Mesendoderm (in vitro differentiated cells): ENCODE measurements around the gene ABTB2.

Source experiments
- DNase-seq: peaks from one replicate; pipeline ENCODE4 v3.0.0; 2013
- H2AK5ac ChIP-seq: 2 replicates; pipeline ENCODE4 v1.6.1; 2013; ENCODE audit warnings: low read length, inconsistent platforms
- H2BK120ac ChIP-seq: 2 replicates; pipeline ENCODE4 v1.6.1; 2013; ENCODE audit warnings: low read depth, mild to moderate bottlenecking, low read length, moderate library complexity, mixed read lengths
- H2BK15ac ChIP-seq: replicated peaks from 2 replicates; pipeline ENCODE4 v1.6.1; 2013; ENCODE audit warnings: low read depth, mild to moderate bottlenecking, moderate library complexity
- H2BK5ac ChIP-seq: 2 replicates; pipeline ENCODE4 v1.6.1; 2013; ENCODE audit warnings: low read length, inconsistent platforms
- H3K18ac ChIP-seq: 2 replicates; pipeline ENCODE4 v1.6.1; 2013; ENCODE audit warnings: mild to moderate bottlenecking, low read length, mixed read lengths
- H3K23ac ChIP-seq: one replicate; pipeline ENCODE4 v1.6.1; 2013; ENCODE audit warnings: low read length
- H3K27ac ChIP-seq: 2 replicates; pipeline ENCODE4 v1.5.1; 2013; ENCODE audit warnings: low read depth, mild to moderate bottlenecking, inconsistent platforms, low read length, moderate library complexity
- H3K27me3 ChIP-seq: 2 replicates; pipeline ENCODE4 v1.6.1; 2013; ENCODE audit warnings: low read length, control low read depth, mild to moderate bottlenecking, inconsistent platforms; ENCODE audit not compliant: insufficient read depth, poor library complexity
- H3K36me3 ChIP-seq: 2 replicates; pipeline ENCODE4 v1.6.1; 2013; ENCODE audit warnings: low read length, inconsistent platforms; ENCODE audit not compliant: control insufficient read depth, insufficient read depth
- H3K4ac ChIP-seq: one replicate; pipeline ENCODE4 v1.6.1; 2013; ENCODE audit warnings: low read depth, mild to moderate bottlenecking, low read length, moderate library complexity
- H3K4me1 ChIP-seq: 2 replicates; pipeline ENCODE4 v1.6.1; 2013; ENCODE audit warnings: low read depth, low read length, inconsistent platforms; ENCODE audit not compliant: control insufficient read depth
- H3K4me2 ChIP-seq: 2 replicates; pipeline ENCODE4 v1.6.1; 2013; ENCODE audit warnings: low read length
- H3K4me3 ChIP-seq: 2 replicates; pipeline ENCODE4 v1.5.1; 2013; ENCODE audit warnings: mild to moderate bottlenecking, low read length
- H3K56ac ChIP-seq: one replicate; pipeline ENCODE4 v1.6.1; 2013; ENCODE audit warnings: low read length
- H3K79me1 ChIP-seq: 2 replicates; pipeline ENCODE4 v1.6.1; 2013; ENCODE audit warnings: low read length, inconsistent platforms
- H3K79me2 ChIP-seq: 2 replicates; pipeline ENCODE4 v1.6.1; 2013; ENCODE audit warnings: mild to moderate bottlenecking, low read length; ENCODE audit not compliant: control insufficient read depth, insufficient read depth
- H3K9ac ChIP-seq: 2 replicates; pipeline ENCODE4 v1.6.1; 2013; ENCODE audit warnings: low read length, inconsistent platforms
- H4K5ac ChIP-seq: one replicate; pipeline ENCODE4 v1.6.1; 2013; ENCODE audit warnings: low read length
- H4K8ac ChIP-seq: one replicate; pipeline ENCODE4 v1.6.1; 2013; ENCODE audit warnings: low read depth, mild to moderate bottlenecking, control low read depth, low read length, moderate library complexity
- WGBS: extraction: QIAGEN DNeasy Blood & Tissue Kit; methylation state at CpG from one replicate; pipeline ENCODE4 v1.1.7; 2013; ENCODE audit warnings: low lambda C conversion rate, missing lambda C conversion rate; ENCODE audit not compliant: insufficient coverage; ENCODE audit errors: extremely low coverage; 5-methylcytosine and 5-hydroxymethylcytosine counted together

Gene ABTB2

GRCh38 chr11:34403431-34403830 is 45.6 kb upstream of the ABTB2 start:
- no peak overlapping the region for H3K18ac ChIP-seq
- H3K4me1 ChIP-seq, result no peaks in the 10 kb centered on the region
- no peak overlapping the region for H3K4me3 ChIP-seq
- no peak for DNase-seq
- no peak overlapping the region for H3K4me2 ChIP-seq
- no peak overlapping the region for H2BK15ac ChIP-seq
- no peak overlapping the region for H3K27ac ChIP-seq
- WGBS, result no CpG with 5 or more reads among the region's 4 CpGs
- H4K5ac ChIP-seq, result no peak overlapping the region
- H3K27me3 ChIP-seq, result no peaks in the 10 kb centered on the region
- H3K23ac ChIP-seq, result no peak overlapping the region
- no peak overlapping the region for H3K56ac ChIP-seq
- no peak overlapping the region for H3K9ac ChIP-seq
- no peak overlapping the region for H2AK5ac ChIP-seq
- H3K79me1 ChIP-seq, result no peaks in the 10 kb centered on the region
- H3K36me3 ChIP-seq, result no peaks in the 10 kb centered on the region
- H3K79me2 ChIP-seq, result no peaks in the 10 kb centered on the region
- H2BK120ac ChIP-seq, result no peak overlapping the region
- no peak overlapping the region for H3K4ac ChIP-seq
- no peak overlapping the region for H4K8ac ChIP-seq
- H2BK5ac ChIP-seq, result no peak overlapping the region

- Histone ChIP-seq H3K27ac (no peak overlapping the region), H2BK120ac (no peak overlapping the region), H3K36me3 (no peaks in the 10 kb centered on the region), H3K79me2 (no peaks in the 10 kb centered on the region), H2AK5ac (no peak overlapping the region), H3K9ac (no peak overlapping the region), H3K4me1 (no peaks in the 10 kb centered on the region), H3K27me3 (no peaks in the 10 kb centered on the region), H3K79me1 (no peaks in the 10 kb centered on the region), H3K4me2 (no peak overlapping the region), H4K8ac (no peak overlapping the region), H2BK15ac (no peak overlapping the region), H3K4ac (no peak overlapping the region), H4K5ac (no peak overlapping the region), H3K4me3 (no peak overlapping the region), H3K18ac (no peak overlapping the region), H3K56ac (no peak overlapping the region), H3K23ac (no peak overlapping the region), H2BK5ac (no peak overlapping the region)
- no peak for DNase-seq
- no CpG with 5 or more reads among the region's 2 CpGs for WGBS
Observed at GRCh38 chr11:34397811-34398210, 40.0 kb upstream of the ABTB2 start.

GRCh38 chr11:34397120-34397519 is 39.3 kb upstream of the ABTB2 start:
- no peak overlapping the region for H3K56ac ChIP-seq
- no peaks in the 10 kb centered on the region for H3K4me1 ChIP-seq
- H2AK5ac ChIP-seq, result no peak overlapping the region
- no peak overlapping the region for H2BK120ac ChIP-seq
- peak; percentile 3 for DNase-seq
- no peak overlapping the region for H3K23ac ChIP-seq
- no peak overlapping the region for H2BK5ac ChIP-seq
- no peak overlapping the region for H3K27ac ChIP-seq
- H3K79me1 ChIP-seq, result no peaks in the 10 kb centered on the region
- no peak overlapping the region for H3K4me3 ChIP-seq
- no peak overlapping the region for H3K4me2 ChIP-seq
- H3K36me3 ChIP-seq, result no peaks in the 10 kb centered on the region
- H4K5ac ChIP-seq, result no peak overlapping the region
- H3K18ac ChIP-seq, result no peak overlapping the region
- H2BK15ac ChIP-seq, result no peak overlapping the region
- no peaks in the 10 kb centered on the region for H3K27me3 ChIP-seq
- no CpG with 5 or more reads among the region's 1 CpG for WGBS
- H3K79me2 ChIP-seq, result no peaks in the 10 kb centered on the region
- H3K9ac ChIP-seq, result no peak overlapping the region
- no peak overlapping the region for H4K8ac ChIP-seq
- H3K4ac ChIP-seq, result no peak overlapping the region

GRCh38 chr11:34395916-34396550 is 38.2 kb upstream of the ABTB2 start:
- H3K56ac ChIP-seq, result no peak overlapping the region
- H3K36me3 ChIP-seq, result no peaks in the 10 kb centered on the region
- H4K8ac ChIP-seq, result no peak overlapping the region
- no peaks in the 10 kb centered on the region for H3K79me1 ChIP-seq
- H3K27me3 ChIP-seq, result no peaks in the 10 kb centered on the region
- no peak overlapping the region for H3K4me2 ChIP-seq
- no peak overlapping the region for H2BK15ac ChIP-seq
- no peak overlapping the region for H3K4ac ChIP-seq
- no CpG with 5 or more reads among the region's 1 CpG for WGBS
- no peak overlapping the region for H3K27ac ChIP-seq
- no peak overlapping the region for H2AK5ac ChIP-seq
- no peaks in the 10 kb centered on the region for H3K4me1 ChIP-seq
- no peak overlapping the region for H3K23ac ChIP-seq
- DNase-seq, result no peak
- H2BK5ac ChIP-seq, result no peak overlapping the region
- H3K4me3 ChIP-seq, result no peak overlapping the region
- H3K9ac ChIP-seq, result no peak overlapping the region
- H3K18ac ChIP-seq, result no peak overlapping the region
- no peak overlapping the region for H4K5ac ChIP-seq
- H2BK120ac ChIP-seq, result no peak overlapping the region
- no peaks in the 10 kb centered on the region for H3K79me2 ChIP-seq

GRCh38 chr11:34394771-34395300 is 37.0 kb upstream of the ABTB2 start:
- Histone ChIP-seq H3K36me3 (no peaks in the 10 kb centered on the region), H3K4ac (no peak overlapping the region), H3K4me2 (no peak overlapping the region), H2BK120ac (no peak overlapping the region), H2AK5ac (no peak overlapping the region), H3K79me2 (no peaks in the 10 kb centered on the region), H3K79me1 (no peaks in the 10 kb centered on the region), H3K4me3 (no peak overlapping the region), H4K5ac (no peak overlapping the region), H3K4me1 (no peaks in the 10 kb centered on the region), H3K23ac (no peak overlapping the region), H3K9ac (no peak overlapping the region), H2BK15ac (no peak overlapping the region), H3K56ac (no peak overlapping the region), H4K8ac (no peak overlapping the region), H3K18ac (peak overlapping the region; percentile 75), H3K27ac (peak overlapping the region; percentile 72), H2BK5ac (no peak overlapping the region), H3K27me3 (no peaks in the 10 kb centered on the region)
- no CpG with 5 or more reads among the region's 6 CpGs for WGBS
- peak; percentile 16 for DNase-seq

- Histone ChIP-seq H3K27ac (no peak overlapping the region), H3K4me3 (no peak overlapping the region), H3K79me2 (no peaks in the 10 kb centered on the region), H3K4me2 (no peak overlapping the region), H2BK120ac (no peak overlapping the region), H2BK15ac (no peak overlapping the region), H3K4me1 (no peaks in the 10 kb centered on the region), H3K27me3 (no peaks in the 10 kb centered on the region), H3K18ac (no peak overlapping the region), H3K56ac (no peak overlapping the region), H3K79me1 (no peaks in the 10 kb centered on the region), H3K4ac (no peak overlapping the region), H4K8ac (no peak overlapping the region), H2BK5ac (no peak overlapping the region), H4K5ac (no peak overlapping the region), H2AK5ac (no peak overlapping the region), H3K36me3 (no peaks in the 10 kb centered on the region), H3K9ac (no peak overlapping the region), H3K23ac (no peak overlapping the region)
- no peak for DNase-seq
- no CpG with 5 or more reads among the region's 1 CpG for WGBS
Observed at GRCh38 chr11:34387653-34388052, 29.8 kb upstream of the ABTB2 start.
